A549 (cell line): ENCODE measurements around the gene CDK14. TPM values are rescaled to one million over a fixed set of nuclear protein-coding genes. Genes with fewer than 3 reads are reported as not detected.

Source experiments
- ATAC-seq, 2 experiments: fragments of 200-7000 bp in 1 of 2; fragments of >200 bp in 1 of 2; cut with Nextera tagmentation in 1 of 2; cut with Tn5 transposase in 1 of 2; 3 replicates each; pipeline versions ENCODE4 v1.8.0 to v1.9.1; 2018 to 2020; ENCODE audit warnings: mild to moderate bottlenecking in 1 of 2, moderate library complexity in 1 of 2
- CTCF ChIA-PET: fragments of 300-600 bp; sonication (Branson Sonifier 250); formaldehyde crosslinking; extraction: SDS; loops from one replicate; lab custom pipeline; 2021; ENCODE audit warnings: antibody characterized with exemption, inconsistent platforms; lab: Yijun Ruan, JAX
- POLR2A ChIA-PET: fragments of 350-600 bp; formaldehyde crosslinking; extraction: SDS; loops from one replicate; lab custom pipeline; 2021; ENCODE audit warnings: antibody characterized with exemption, inconsistent platforms; lab: Yijun Ruan, JAX
- DNase-seq, 2 experiments: peaks; one replicate each; pipeline versions ENCODE4 v3.0.0 to v3.0.0-alpha.2; 2011 to 2016; ENCODE audit warnings: low read depth in 1 of 2, low spot score in 1 of 2
- FAIRE-seq: peaks from 2 replicates; lab custom pipeline; 2011; peaks lifted over from hg19 to GRCh38; lab: Jason Lieb, UNC
- H3K27ac ChIP-seq, 2 experiments: fragments of >200 bp; sonication (Bioruptor Twin); formaldehyde crosslinking; 3 replicates each; pipeline ENCODE4 v1.5.1; 2016 to 2017
- H3K4me1 ChIP-seq: fragments of >200 bp; sonication (Bioruptor Twin); formaldehyde crosslinking; 3 replicates; pipeline ENCODE4 v1.6.1; 2016
- H3K4me2 ChIP-seq: fragments of >200 bp; sonication (Bioruptor Twin); formaldehyde crosslinking; 3 replicates; pipeline ENCODE4 v1.6.1; 2016
- H3K4me3 ChIP-seq: fragments of >200 bp; sonication (Bioruptor Twin); formaldehyde crosslinking; 3 replicates; pipeline ENCODE4 v1.5.1; 2016
- H3K9me3 ChIP-seq: fragments of >200 bp; sonication (Bioruptor Twin); formaldehyde crosslinking; 3 replicates; pipeline ENCODE4 v1.6.1; 2016
- CHD2 ChIP-seq: fragments of 150-350 bp; IDR thresholded peaks from 2 replicates; pipeline ENCODE4 v1.6.1; 2014; ENCODE audit warnings: low read length; ENCODE audit not compliant: partially characterized antibody
- EHF ChIP-seq: fragments of 250-450 bp; sonication (Bioruptor Pico); IDR thresholded peaks from 2 replicates; pipeline ENCODE4 v1.5.0; 2020; ENCODE audit warnings: mild to moderate bottlenecking
- ESRRA ChIP-seq: fragments of 150-350 bp; IDR thresholded peaks from 2 replicates; pipeline ENCODE4 v1.6.1; 2014; ENCODE audit warnings: mild to moderate bottlenecking, low read length, borderline replicate concordance
- FOSB ChIP-seq: fragments of 250-450 bp; sonication (Bioruptor Pico); IDR thresholded peaks from 2 replicates; pipeline ENCODE4 v1.5.0; 2020; ENCODE audit warnings: mild to moderate bottlenecking, moderate library complexity
- FOXS1 ChIP-seq: fragments of 250-450 bp; sonication (Bioruptor Pico); IDR thresholded peaks from 2 replicates; pipeline ENCODE4 v1.5.0; 2020; ENCODE audit warnings: mild to moderate bottlenecking, moderate library complexity
- HDAC2 ChIP-seq: fragments of 200-600 bp; sonication (generic); IDR thresholded peaks from 2 replicates; pipeline ENCODE4 v1.6.1; 2016
- HOXA7 ChIP-seq: fragments of 250-450 bp; sonication (Bioruptor Pico); IDR thresholded peaks from 2 replicates; pipeline ENCODE4 v1.5.0; 2020; ENCODE audit warnings: mild to moderate bottlenecking, moderate library complexity
- HOXB5 ChIP-seq: fragments of 250-450 bp; sonication (Bioruptor Pico); IDR thresholded peaks from 2 replicates; pipeline ENCODE4 v1.5.0; 2020; ENCODE audit warnings: mild to moderate bottlenecking, moderate library complexity
- JUNB ChIP-seq: fragments of >200 bp; sonication (Bioruptor Twin); formaldehyde crosslinking; IDR thresholded peaks from 2 replicates; pipeline ENCODE4 v1.6.1; 2016
- KDM1A ChIP-seq: fragments of 200-600 bp; sonication (generic); IDR thresholded peaks from 2 replicates; pipeline ENCODE4 v1.6.1; 2016; ENCODE audit warnings: low read depth, mild to moderate bottlenecking
- MAFK ChIP-seq: fragments of 450-650 bp; IDR thresholded peaks from 2 replicates; pipeline ENCODE4 v1.6.1; 2014; ENCODE audit not compliant: partially characterized antibody
- NPAS2 ChIP-seq: fragments of 250-450 bp; sonication (Bioruptor Pico); IDR thresholded peaks from 2 replicates; pipeline ENCODE4 v1.8.0; 2022; ENCODE audit warnings: mild to moderate bottlenecking, moderate library complexity, borderline replicate concordance
- PHF8 ChIP-seq: fragments of 200-600 bp; sonication (generic); IDR thresholded peaks from 2 replicates; pipeline ENCODE4 v1.6.1; 2016; ENCODE audit warnings: low read depth, mild to moderate bottlenecking, antibody characterized with exemption, moderate library complexity, borderline replicate concordance
- RAD21 ChIP-seq, 2 experiments: fragments of >200 bp in 1 of 2; sonication (Bioruptor Twin) in 1 of 2; formaldehyde crosslinking in 1 of 2; IDR thresholded peaks in 1 of 2; conservative IDR thresholded peaks in 1 of 2; 2 replicates in 1 of 2; 3 replicates in 1 of 2; pipeline ENCODE4 v1.6.1; 2012 to 2018; ENCODE audit warnings: inconsistent platforms in 1 of 2
- RFX5 ChIP-seq: fragments of 450-650 bp; IDR thresholded peaks from 2 replicates; pipeline ENCODE4 v1.7.1; 2014; ENCODE audit warnings: antibody characterized with exemption, mild to moderate bottlenecking, moderate library complexity
- TFCP2L1 ChIP-seq: fragments of 250-450 bp; sonication (Bioruptor Pico); IDR thresholded peaks from 2 replicates; pipeline ENCODE4 v1.5.0; 2021; ENCODE audit warnings: mild to moderate bottlenecking
- TP53 ChIP-seq: fragments of 250-450 bp; sonication (Bioruptor Pico); IDR thresholded peaks from 2 replicates; pipeline ENCODE4 v1.5.0; 2021; ENCODE audit warnings: mild to moderate bottlenecking, moderate library complexity
- ZNF302 ChIP-seq: fragments of 250-450 bp; sonication (Bioruptor Pico); IDR thresholded peaks from 2 replicates; pipeline ENCODE4 v1.9.0; 2021; ENCODE audit warnings: inconsistent platforms, mild to moderate bottlenecking, moderate library complexity
- whole genome bisulfite sequencing: methylation state at CpG from one replicate; pipeline ENCODE4 v1.1.6; 2017; ENCODE audit errors: missing lambda C conversion rate; 5-methylcytosine and 5-hydroxymethylcytosine counted together
- polyA plus RNA-seq, 4 experiments: library from polyadenylated mRNA; depleted of rRNA in 3 of 4; stranded (reverse); fragments of >200 nt; fragmentation: RNase III in 1 of 4; extraction: RNeasy Plus Mini Kit Qiagen cat#74134 plus additional on column Dnase treatment in 1 of 4; gene quantifications; 2 replicates in 3 of 4; 3 replicates in 1 of 4; pipeline ENCODE4 v1.2.3, GENCODE V29; 2011 to 2017
- TF ChIP-seq, protein P1 (sequence below): fragments of 250-450 bp; sonication (Bioruptor Pico); IDR thresholded peaks from 2 replicates; pipeline ENCODE4 v1.5.0; 2021; ENCODE audit warnings: mild to moderate bottlenecking, moderate library complexity, borderline replicate concordance
- TF ChIP-seq, protein P2 (sequence below): IDR thresholded peaks from 2 replicates; pipeline ENCODE4 v1.6.1; 2012

CDK14 gene
- polyA plus RNA-seq, 2 of the 4 experiments (the other 2 are of a cell fraction), result 0.21 to 0.23 TPM

DNA sequence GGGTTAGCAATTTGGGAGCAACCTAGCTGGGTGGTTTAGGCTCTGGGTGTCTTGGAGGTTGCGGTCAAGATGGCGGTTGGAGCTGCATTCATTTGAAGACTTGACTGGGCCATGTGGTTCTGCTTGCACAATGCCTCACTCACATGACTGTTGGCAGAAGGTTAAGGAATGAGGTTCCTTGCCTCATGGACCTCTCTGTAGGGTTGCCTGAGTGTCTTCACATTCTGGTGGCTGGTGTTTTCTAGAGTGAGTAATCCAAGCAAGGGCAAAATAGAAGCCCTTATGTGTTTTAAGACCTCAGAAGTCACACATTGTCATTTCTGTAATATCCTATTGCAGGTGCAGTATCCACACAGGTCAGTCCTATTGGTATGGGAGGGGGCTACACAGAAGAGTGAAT, 52.0 kb downstream of the CDK14 start:
- no peak for FAIRE-seq
- no peak overlapping the region for H3K4me3 ChIP-seq
- no peak for ATAC-seq
- no peak for TF ChIP-seq HOXA7
- H3K9me3 ChIP-seq, result no peaks in the 10 kb centered on the region
- no peak overlapping the region for H3K4me2 ChIP-seq
- H3K4me1 ChIP-seq, result no peaks in the 10 kb centered on the region
- POLR2A ChIA-PET, result no interaction called here
- no peak overlapping the region for H3K27ac ChIP-seq
- WGBS, result 96% methylated on average over 2 of the region's 2 CpGs
- DNase-seq, result no peak
- CTCF ChIA-PET, result no interaction called here

DNA sequence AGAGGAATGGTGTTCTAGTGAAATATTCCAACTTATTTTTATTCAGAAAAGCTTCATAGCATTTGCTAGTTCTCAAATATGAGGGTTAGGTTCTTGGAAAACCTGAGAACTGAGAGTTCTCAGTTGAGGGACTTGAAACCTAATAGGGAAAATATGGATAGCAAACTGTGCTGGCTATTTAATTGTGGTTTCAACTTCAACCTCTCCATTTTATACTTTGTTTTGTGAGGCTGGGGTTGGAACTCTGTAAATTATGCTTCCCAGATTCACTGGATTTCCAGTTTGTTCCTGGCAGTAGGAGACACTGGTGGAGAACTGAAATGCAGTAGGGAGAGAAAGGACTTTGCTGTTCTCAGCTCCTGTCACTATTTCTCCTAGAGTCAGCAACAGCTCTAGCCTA, 52.7 kb downstream of the CDK14 start:
- H3K27ac ChIP-seq, result no peak overlapping the region
- H3K9me3 ChIP-seq, result no peaks in the 10 kb centered on the region
- DNase-seq (no peak), FAIRE-seq (no peak), ATAC-seq (no peak)
- H3K4me2 ChIP-seq, result no peak overlapping the region
- no peak for TF ChIP-seq TP53 (CRISPR knock-in tag)
- no peak for TF ChIP-seq JUNB
- TF ChIP-seq EHF (CRISPR knock-in tag), result no peak
- no peak for TF ChIP-seq ESRRA
- TF ChIP-seq RAD21 (conservative IDR thresholded peaks at IDR 0.05 in 1 of 2, IDR thresholded peaks at IDR 0.05 in 1 of 2), result no peak
- TF ChIP-seq HOXA7, result no peak
- TF ChIP-seq RFX5, result no peak
- no peak for TF ChIP-seq CHD2
- TF ChIP-seq TFCP2L1 (CRISPR knock-in tag), result no peak
- TF ChIP-seq ZNF302 (CRISPR knock-in tag), result no peak
- TF ChIP-seq, protein P1, sequence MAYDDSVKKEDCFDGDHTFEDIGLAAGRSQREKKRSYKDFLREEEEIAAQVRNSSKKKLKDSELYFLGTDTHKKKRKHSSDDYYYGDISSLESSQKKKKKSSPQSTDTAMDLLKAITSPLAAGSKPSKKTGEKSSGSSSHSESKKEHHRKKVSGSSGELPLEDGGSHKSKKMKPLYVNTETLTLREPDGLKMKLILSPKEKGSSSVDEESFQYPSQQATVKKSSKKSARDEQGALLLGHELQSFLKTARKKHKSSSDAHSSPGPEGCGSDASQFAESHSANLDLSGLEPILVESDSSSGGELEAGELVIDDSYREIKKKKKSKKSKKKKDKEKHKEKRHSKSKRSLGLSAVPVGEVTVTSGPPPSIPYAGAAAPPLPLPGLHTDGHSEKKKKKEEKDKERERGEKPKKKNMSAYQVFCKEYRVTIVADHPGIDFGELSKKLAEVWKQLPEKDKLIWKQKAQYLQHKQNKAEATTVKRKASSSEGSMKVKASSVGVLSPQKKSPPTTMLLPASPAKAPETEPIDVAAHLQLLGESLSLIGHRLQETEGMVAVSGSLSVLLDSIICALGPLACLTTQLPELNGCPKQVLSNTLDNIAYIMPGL (CRISPR knock-in tag), result no peak
- no peak for TF ChIP-seq PHF8
- no peak overlapping the region for H3K4me3 ChIP-seq
- H3K4me1 ChIP-seq, result no peaks in the 10 kb centered on the region
- ChIA-PET POLR2A (no interaction called here), CTCF (no interaction called here)

DNA sequence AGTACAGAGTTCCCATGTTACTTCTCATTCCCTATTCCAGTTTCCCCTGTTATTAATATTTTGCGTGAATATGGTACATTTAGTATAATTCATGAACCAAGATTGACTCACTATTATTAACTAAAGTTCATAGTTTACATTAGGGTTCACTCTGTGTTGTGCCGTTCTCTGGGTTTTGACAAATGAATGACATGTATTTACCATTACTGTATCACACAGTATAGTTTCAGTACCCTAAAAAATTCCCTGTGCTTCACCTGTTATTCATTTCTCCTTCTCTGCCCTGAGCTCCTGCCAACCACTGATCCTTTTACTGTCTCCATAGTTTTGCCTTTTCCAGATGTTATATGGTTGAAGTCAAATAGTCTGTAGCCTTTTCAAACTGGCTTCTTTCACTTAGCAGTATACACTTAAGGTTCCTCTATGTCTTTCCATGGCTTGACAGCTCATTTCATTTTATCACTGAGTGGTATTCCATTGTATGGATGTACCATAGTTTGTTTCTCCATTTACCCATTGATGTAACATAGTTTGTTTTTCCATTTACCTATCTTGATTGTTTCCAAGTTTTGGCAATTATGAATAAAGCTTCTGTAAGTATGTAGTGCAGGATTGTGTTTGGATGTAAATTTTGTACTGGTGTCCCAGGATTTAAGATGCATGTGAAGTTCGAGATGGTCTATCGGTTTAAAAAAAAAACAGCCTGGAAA, 58.8 kb downstream of the CDK14 start:
- POLR2A ChIA-PET, result no interaction called here
- CTCF ChIA-PET, result no interaction called here
- FAIRE-seq, result no peak
- H3K9me3 ChIP-seq, result no peaks in the 10 kb centered on the region
- DNase-seq, result no peak
- ATAC-seq, result no peak
- no peak overlapping the region for H3K4me2 ChIP-seq
- no peak overlapping the region for H3K27ac ChIP-seq
- no peak overlapping the region for H3K4me3 ChIP-seq
- WGBS, result 21% methylated on average over 4 of the region's 4 CpGs
- TF ChIP-seq MAFK (no peak), PHF8 (no peak), KDM1A (no peak), HDAC2 (no peak), CHD2 (no peak), FOXS1 (CRISPR knock-in tag) (no peak), FOSB (CRISPR knock-in tag) (no peak), HOXB5 (CRISPR knock-in tag) (no peak), NPAS2 (CRISPR knock-in tag) (no peak)
- TF ChIP-seq, protein P2, sequence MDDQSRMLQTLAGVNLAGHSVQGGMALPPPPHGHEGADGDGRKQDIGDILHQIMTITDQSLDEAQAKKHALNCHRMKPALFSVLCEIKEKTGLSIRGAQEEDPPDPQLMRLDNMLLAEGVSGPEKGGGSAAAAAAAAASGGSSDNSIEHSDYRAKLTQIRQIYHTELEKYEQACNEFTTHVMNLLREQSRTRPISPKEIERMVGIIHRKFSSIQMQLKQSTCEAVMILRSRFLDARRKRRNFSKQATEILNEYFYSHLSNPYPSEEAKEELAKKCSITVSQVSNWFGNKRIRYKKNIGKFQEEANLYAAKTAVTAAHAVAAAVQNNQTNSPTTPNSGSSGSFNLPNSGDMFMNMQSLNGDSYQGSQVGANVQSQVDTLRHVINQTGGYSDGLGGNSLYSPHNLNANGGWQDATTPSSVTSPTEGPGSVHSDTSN, result no peak
- H3K4me1 ChIP-seq, result no peaks in the 10 kb centered on the region
